HepG2 (cell line): ENCODE measurements around the gene JPH3. TPM values are rescaled to one million over a fixed set of nuclear protein-coding genes. Genes with fewer than 3 reads are reported as not detected.

Source experiments
- ATAC-seq: fragments of 200-7000 bp; cut with Tn5 transposase; 3 replicates; pipeline ENCODE4 v1.9.1; 2020; ENCODE audit warnings: mild to moderate bottlenecking, moderate library complexity
- BruUV-seq: library from RNA; stranded (reverse); fragments of 400-500 nt; replicated peaks from 2 replicates; lab custom pipeline; 2021; lab: Mats Ljungman, UMichigan
- CTCF ChIA-PET: fragments of 300-600 bp; formaldehyde crosslinking; extraction: SDS; loops from one replicate; lab custom pipeline; 2021; ENCODE audit warnings: low total read pairs, inconsistent platforms, low intra/inter-chr PET ratio; lab: Yijun Ruan, JAX
- POLR2A ChIA-PET: fragments of 350-600 bp; sonication (Branson Sonifier 250); formaldehyde crosslinking; loops from one replicate; lab custom pipeline; 2020; ENCODE audit warnings: antibody characterized with exemption, inconsistent platforms; lab: Yijun Ruan, JAX
- DNase-seq: peaks from one replicate; pipeline ENCODE4 v3.0.0-alpha.2; 2015; ENCODE audit warnings: low spot score
- FAIRE-seq: peaks from 3 replicates; lab custom pipeline; 2011; peaks lifted over from hg19 to GRCh38; lab: Jason Lieb, UNC
- H2AFZ ChIP-seq: one replicate; pipeline ENCODE4 v1.6.1; 2011; ENCODE audit warnings: low read length, inconsistent platforms
- H3K27ac ChIP-seq: fragments of 300-600 bp; 3 replicates; pipeline ENCODE4 v1.8.0; 2011; ENCODE audit warnings: mixed run types, mild to moderate bottlenecking, mixed read lengths, low read length, inconsistent platforms; ENCODE audit not compliant: insufficient read depth; ENCODE audit errors: extremely low read length
- H3K27me3 ChIP-seq, 2 experiments: fragments of 200-600 bp in 1 of 2; 2 replicates in 1 of 2; 3 replicates in 1 of 2; pipeline versions ENCODE4 v1.6.0 to v1.8.0; 2011; ENCODE audit warnings: low read length in 2 of 2, mild to moderate bottlenecking in 2 of 2, moderate library complexity in 2 of 2, inconsistent platforms in 1 of 2; ENCODE audit not compliant: insufficient read depth in 2 of 2, control insufficient read depth in 1 of 2
- H3K36me3 ChIP-seq, 2 experiments: fragments of 200-600 bp in 1 of 2; replicated peaks in 1 of 2; 2 replicates in 1 of 2; 3 replicates in 1 of 2; pipeline versions ENCODE4 v1.5.1 to v1.8.0; 2011; ENCODE audit warnings: low read length in 2 of 2, inconsistent platforms in 1 of 2; ENCODE audit not compliant: insufficient read depth in 2 of 2, control insufficient read depth in 1 of 2
- H3K4me1 ChIP-seq: 2 replicates; pipeline ENCODE4 v1.5.1; 2012; ENCODE audit warnings: low read length, inconsistent platforms; ENCODE audit not compliant: insufficient read depth
- H3K4me2 ChIP-seq: 2 replicates; pipeline ENCODE4 v1.6.0; 2011; ENCODE audit warnings: low read depth, low read length, inconsistent platforms
- H3K4me3 ChIP-seq, 3 experiments: fragments of 200-600 bp in 1 of 3; sonication (generic), shearing (Covaris generic) in 1 of 3; replicated peaks in 1 of 3; 2 replicates each; pipeline ENCODE4 v1.5.1; 2011 to 2016; ENCODE audit warnings: low read length in 3 of 3, inconsistent platforms in 2 of 3, low read depth in 2 of 3, mild to moderate bottlenecking in 2 of 3, control low read depth in 1 of 3, mixed read lengths in 1 of 3; ENCODE audit not compliant: insufficient read depth in 1 of 3
- H3K79me2 ChIP-seq: one replicate; pipeline ENCODE4 v1.6.1; 2011; ENCODE audit warnings: low read length, inconsistent platforms; ENCODE audit not compliant: insufficient read depth
- H3K9ac ChIP-seq: 2 replicates; pipeline ENCODE4 v1.6.0; 2011; ENCODE audit warnings: mild to moderate bottlenecking, low read depth, low read length, inconsistent platforms; ENCODE audit not compliant: insufficient read depth
- H3K9me3 ChIP-seq: 2 replicates; pipeline ENCODE4 v1.5.1; 2012; ENCODE audit warnings: mild to moderate bottlenecking, low read length
- H4K20me1 ChIP-seq: 2 replicates; pipeline ENCODE4 v1.6.0; 2011; ENCODE audit warnings: inconsistent platforms, mild to moderate bottlenecking, low read length, moderate library complexity; ENCODE audit not compliant: insufficient read depth
- HBP1 ChIP-seq: IDR thresholded peaks from 2 replicates; pipeline ENCODE4 v1.6.1; 2016; ENCODE audit warnings: low read depth, control low read depth
- HHEX ChIP-seq: IDR thresholded peaks from 2 replicates; pipeline ENCODE4 v1.6.1; 2016; ENCODE audit warnings: control low read depth
- HNRNPH1 ChIP-seq: fragments of 200-400 bp; formaldehyde crosslinking; optimal IDR thresholded peaks from 2 replicates; pipeline ENCODE3; 2017; ENCODE audit warnings: mild to moderate bottlenecking, low read depth, low read length
- MLLT10 ChIP-seq: sonication (generic); formaldehyde crosslinking; IDR thresholded peaks from 2 replicates; pipeline ENCODE4 v1.4.0; 2020; ENCODE audit warnings: missing genetic modification reagents
- MYNN ChIP-seq: sonication (generic); formaldehyde crosslinking; IDR thresholded peaks from 2 replicates; pipeline ENCODE4 v1.4.0; 2020; ENCODE audit warnings: mild to moderate bottlenecking, low read depth, missing genetic modification reagents
- POLR2AphosphoS2 ChIP-seq: IDR thresholded peaks from 2 replicates; pipeline ENCODE4 v1.6.1; 2011; ENCODE audit warnings: low read depth, low read length, improper control_type of control experiment
- RFXAP ChIP-seq: sonication (generic); formaldehyde crosslinking; IDR thresholded peaks from 2 replicates; pipeline ENCODE4 v1.4.0; 2020; ENCODE audit warnings: missing genetic modification reagents, borderline replicate concordance
- SRSF4 ChIP-seq: fragments of 200-400 bp; formaldehyde crosslinking; IDR thresholded peaks from one replicate; pipeline ENCODE4 v1.6.1; 2018; ENCODE audit warnings: mild to moderate bottlenecking, low read depth, low read length, moderate library complexity; ENCODE audit not compliant: poor library complexity, severe bottlenecking
- STAT6 ChIP-seq: sonication (generic); formaldehyde crosslinking; IDR thresholded peaks from 2 replicates; pipeline ENCODE4 v1.4.0; 2020; ENCODE audit warnings: missing genetic modification reagents, mild to moderate bottlenecking, borderline replicate concordance
- TFAP4 ChIP-seq: sonication (generic); IDR thresholded peaks from 2 replicates; pipeline ENCODE4 v1.6.1; 2016; ENCODE audit warnings: low read depth, borderline replicate concordance
- THRA ChIP-seq: sonication (generic); formaldehyde crosslinking; IDR thresholded peaks from 2 replicates; pipeline ENCODE4 v1.4.0; 2020; ENCODE audit warnings: missing genetic modification reagents, borderline replicate concordance
- ZC3H13 ChIP-seq: sonication (generic); formaldehyde crosslinking; IDR thresholded peaks from 2 replicates; pipeline ENCODE4 v1.8.1; 2023; ENCODE audit warnings: mild to moderate bottlenecking, missing genetic modification reagents, moderate library complexity
- ZFP37 ChIP-seq: sonication (generic); formaldehyde crosslinking; IDR thresholded peaks from 2 replicates; pipeline ENCODE4 v1.4.0; 2020; ENCODE audit warnings: missing genetic modification reagents, borderline replicate concordance
- ZNF343 ChIP-seq: sonication (generic); formaldehyde crosslinking; IDR thresholded peaks from 2 replicates; pipeline ENCODE4 v1.4.0; 2020; ENCODE audit warnings: mild to moderate bottlenecking, missing genetic modification reagents
- ZNF382 ChIP-seq: sonication (generic); formaldehyde crosslinking; IDR thresholded peaks from 2 replicates; pipeline ENCODE4 v1.5.0; 2020; ENCODE audit warnings: missing genetic modification reagents, mild to moderate bottlenecking, borderline replicate concordance
- ZNF709 ChIP-seq: sonication (generic); formaldehyde crosslinking; IDR thresholded peaks from 2 replicates; pipeline ENCODE4 v1.5.0; 2020; ENCODE audit warnings: mild to moderate bottlenecking, missing genetic modification reagents
- WGBS: methylation state at CpG from one replicate; pipeline ENCODE4 v1.1.6; 2017; ENCODE audit warnings: low lambda C conversion rate; 5-methylcytosine and 5-hydroxymethylcytosine counted together
- in situ Hi-C: cut with HindIII; loops from 2 replicates; pipeline ENCODE4 v1.10.0; 2017; ENCODE audit warnings: low pct_unique_long_range_greater_than_20kb; ENCODE audit not compliant: extremely low pct_ligation_motif_present
- intact Hi-C: fragments of 100-400 bp; cut with micrococcal nuclease; formaldehyde crosslinking; loops from one replicate; pipeline ENCODE4 v1.10.0; 2022; ENCODE audit not compliant: unreplicated experiment
- polyA plus RNA-seq, 8 experiments: library from polyadenylated mRNA; depleted of rRNA in 3 of 8; stranded (reverse) in 7 of 8; unstranded in 1 of 8; fragments of >200 nt; fragmentation: Illumina TruSeq in 4 of 8; extraction: Trizol in 4 of 8; gene quantifications; 2 replicates each; pipeline versions ENCODE4 v1.2.1 to v1.2.3, GENCODE V29; 2011 to 2016; ENCODE audit warnings: low read depth in 4 of 8, missing spikeins in 1 of 8, mixed read lengths in 1 of 8; ENCODE audit not compliant: insufficient read depth in 1 of 8
- total RNA-seq, 5 experiments: library from RNA; depleted of rRNA; stranded (reverse); fragments of >200 nt; fragmentation: Illumina TruSeq; extraction: Trizol; gene quantifications; 2 replicates each; pipeline ENCODE4 v1.2.3, GENCODE V29; 2016; ENCODE audit warnings: low read depth in 1 of 5
- TF ChIP-seq, protein P1 (sequence below): sonication (generic); formaldehyde crosslinking; IDR thresholded peaks from 2 replicates; pipeline ENCODE4 v1.4.0; 2020; ENCODE audit warnings: missing genetic modification reagents

JPH3 gene
- total and polyA plus RNA-seq, 2 of the 13 experiments (the other 11 are each of a cell fraction or from before 2014, with no cell fraction given) = not detected

DNA sequence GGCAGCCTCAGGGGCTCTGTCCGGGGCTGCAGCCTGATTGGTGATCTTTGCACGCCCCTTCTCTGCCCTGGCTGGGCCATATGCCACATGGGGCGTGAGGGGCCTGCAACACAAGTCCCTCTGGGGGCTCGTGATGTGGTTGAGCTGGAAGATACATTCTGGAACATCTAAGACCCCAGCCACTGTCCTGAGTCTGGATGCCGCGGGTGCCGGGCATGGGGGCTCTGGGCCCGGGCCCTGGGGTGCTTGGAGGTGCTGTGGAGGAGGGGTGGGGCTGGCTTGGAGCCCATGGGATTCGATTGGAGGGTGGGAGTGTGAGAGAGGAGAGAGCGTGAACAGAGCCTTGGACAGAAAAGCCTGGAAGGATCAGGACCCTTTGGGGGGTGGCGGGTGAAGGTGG, 39.4 kb downstream of the JPH3 start:
- ChIA-PET CTCF (no interaction called here), POLR2A (no interaction called here)
- Histone ChIP-seq H3K36me3 (no peaks in the 10 kb centered on the region), H3K9ac (no peak overlapping the region), H3K4me1 (0 out of 2 replicates have a peak, but pooled peaks cover 1% of the 10 kb centered on the region), H3K4me2 (no peak overlapping the region), H3K27ac (no peak overlapping the region), H3K27me3 (peaks cover 27 to 91% of the 10 kb centered on the region in 2 experiments; a peak in 4 of 5 replicates), H3K4me3 (no peak overlapping the region), H3K79me2 (no peaks in the 10 kb centered on the region), H4K20me1 (no peaks in the 10 kb centered on the region), H3K9me3 (no peaks in the 10 kb centered on the region), H2AFZ (no peak overlapping the region)
- ATAC-seq (no peak), DNase-seq (no peak), FAIRE-seq (no peak)
- BruUV-seq = no TSS peak
- 35% methylated on average over 11 of the region's 11 CpGs for WGBS
- intact Hi-C loops = no loop called here
- in situ Hi-C loops = no loop called here
- TF ChIP-seq SRSF4 (no peak), HBP1 (CRISPR knock-in tag) (no peak), ZFP37 (CRISPR knock-in tag) (no peak), ZC3H13 (CRISPR knock-in tag) (no peak), RFXAP (CRISPR knock-in tag) (no peak), MYNN (CRISPR knock-in tag) (no peak), ZNF343 (CRISPR knock-in tag) (no peak), HHEX (CRISPR knock-in tag) (no peak), POLR2AphosphoS2 (no peak), TFAP4 (no peak), THRA (CRISPR knock-in tag) (no peak), HNRNPH1 (no peak), STAT6 (CRISPR knock-in tag) (no peak), ZNF709 (CRISPR knock-in tag) (no peak), MLLT10 (CRISPR knock-in tag) (no peak), ZNF382 (CRISPR knock-in tag) (no peak)
- TF ChIP-seq, protein P1, sequence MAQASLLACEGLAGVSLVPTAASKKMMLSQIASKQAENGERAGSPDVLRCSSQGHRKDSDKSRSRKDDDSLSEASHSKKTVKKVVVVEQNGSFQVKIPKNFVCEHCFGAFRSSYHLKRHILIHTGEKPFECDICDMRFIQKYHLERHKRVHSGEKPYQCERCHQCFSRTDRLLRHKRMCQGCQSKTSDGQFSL (CRISPR knock-in tag) = no peak
